Sigmoid colon (tissue), 4 donors: ENCODE data around the gene NOA1.

Source experiments
- CTCF ChIP-seq, 4 experiments: fragments of 450-650 bp in 3 of 4; fragments of 200-600 bp in 1 of 4; IDR thresholded peaks; one replicate each; pipeline ENCODE4 v1.5.1; 2016 to 2019; ENCODE audit warnings: antibody characterized with exemption in 4 of 4, mild to moderate bottlenecking in 3 of 4, moderate library complexity in 2 of 4
- EP300 ChIP-seq, 4 donors: sonication (generic); formaldehyde crosslinking; IDR thresholded peaks; one replicate each; pipeline ENCODE4 v1.6.1; 2017; ENCODE audit warnings: antibody characterized with exemption in 4 of 4
- POLR2A ChIP-seq, 2 donors: fragments of 450-650 bp; IDR thresholded peaks; one replicate each; pipeline ENCODE4 v1.6.1; 2016; ENCODE audit warnings: antibody characterized with exemption in 2 of 2, mild to moderate bottlenecking in 2 of 2, moderate library complexity in 2 of 2

GRCh38 chr4:56971383-56971782, 6.0 kb downstream of the NOA1 start:
- TF ChIP-seq CTCF (IDR thresholded peaks at IDR 0.05) (no peak), POLR2A (IDR thresholded peaks at IDR 0.05) (no peak), EP300 (IDR thresholded peaks at IDR 0.05) (no peak)
